ENCODE data around the gene ANKS4B.
"Not testable (repeated sequence)": the region's sequence is repeated elsewhere in the genome, so short reads cannot be mapped to it uniquely, and the experiment has no call there.

The ANKS4B gene

DNA sequence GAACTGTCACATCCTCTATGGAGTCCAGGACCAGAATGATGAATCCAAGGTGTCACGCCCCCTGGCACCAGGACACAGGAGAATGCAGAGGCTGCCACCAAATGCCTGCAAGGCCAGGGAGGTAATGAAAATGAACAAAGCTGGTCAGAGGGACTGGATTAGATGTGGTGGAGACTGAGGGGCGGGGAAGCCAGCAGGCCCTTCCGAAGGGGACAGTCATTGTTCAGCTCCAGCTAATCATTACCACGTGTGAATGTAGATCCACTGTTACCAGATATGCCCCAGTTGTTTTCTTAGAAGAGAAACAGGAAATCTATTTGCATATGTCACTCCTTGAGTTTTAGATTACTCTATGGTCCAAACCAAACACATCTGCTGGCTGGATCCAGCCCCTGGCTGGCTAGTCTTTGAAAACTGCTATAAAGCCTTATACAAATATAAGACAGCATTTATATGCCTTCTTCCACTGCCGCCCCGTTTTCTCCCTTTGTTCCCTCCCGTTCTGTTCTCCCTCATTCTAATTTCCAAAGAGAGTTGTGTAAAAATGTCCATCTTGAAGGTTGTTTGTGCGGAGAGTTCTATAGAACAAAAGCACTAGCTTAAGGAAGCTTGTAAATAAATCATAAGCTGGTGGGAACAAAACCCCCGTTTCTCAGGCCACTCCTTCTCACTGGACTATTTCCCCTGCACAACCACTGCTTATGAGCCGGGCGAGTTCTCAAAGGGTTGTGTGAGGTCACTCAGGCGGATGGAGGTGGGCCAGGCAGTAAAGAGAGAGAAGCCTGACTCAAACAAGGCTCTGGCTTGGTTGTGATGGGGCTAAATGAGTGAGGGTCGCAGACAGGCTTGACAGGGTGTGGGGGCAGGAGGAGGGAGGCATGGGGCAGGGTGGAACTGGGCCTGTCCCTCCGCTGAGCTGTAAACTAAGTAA is 30.4 kb downstream of the ANKS4B start:
- peak; percentile 75 for DNase-seq

DNA sequence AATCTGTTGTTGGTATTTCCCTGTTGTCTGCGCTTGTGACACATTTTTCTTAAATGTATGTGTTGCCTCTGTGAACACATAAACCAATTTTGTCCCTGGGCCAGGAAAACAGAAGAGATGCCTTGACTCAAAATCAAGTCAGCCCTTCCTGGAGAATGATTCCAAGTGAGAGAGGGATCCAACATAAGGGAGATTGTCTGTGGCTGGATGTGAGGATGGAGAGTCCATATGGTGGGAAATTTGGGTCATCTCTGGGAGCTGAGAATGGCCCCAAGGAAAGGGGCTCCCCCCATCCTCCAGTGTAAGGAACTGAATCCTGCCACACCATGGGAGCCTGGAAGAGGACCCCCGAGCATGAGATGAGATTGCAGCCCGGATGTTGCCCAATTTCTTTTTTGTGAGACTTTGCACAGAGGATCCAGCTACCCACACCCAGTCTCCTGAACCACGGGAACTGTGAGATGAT is 31.1 kb downstream of the ANKS4B start:
- DNase-seq, result no peak

DNA sequence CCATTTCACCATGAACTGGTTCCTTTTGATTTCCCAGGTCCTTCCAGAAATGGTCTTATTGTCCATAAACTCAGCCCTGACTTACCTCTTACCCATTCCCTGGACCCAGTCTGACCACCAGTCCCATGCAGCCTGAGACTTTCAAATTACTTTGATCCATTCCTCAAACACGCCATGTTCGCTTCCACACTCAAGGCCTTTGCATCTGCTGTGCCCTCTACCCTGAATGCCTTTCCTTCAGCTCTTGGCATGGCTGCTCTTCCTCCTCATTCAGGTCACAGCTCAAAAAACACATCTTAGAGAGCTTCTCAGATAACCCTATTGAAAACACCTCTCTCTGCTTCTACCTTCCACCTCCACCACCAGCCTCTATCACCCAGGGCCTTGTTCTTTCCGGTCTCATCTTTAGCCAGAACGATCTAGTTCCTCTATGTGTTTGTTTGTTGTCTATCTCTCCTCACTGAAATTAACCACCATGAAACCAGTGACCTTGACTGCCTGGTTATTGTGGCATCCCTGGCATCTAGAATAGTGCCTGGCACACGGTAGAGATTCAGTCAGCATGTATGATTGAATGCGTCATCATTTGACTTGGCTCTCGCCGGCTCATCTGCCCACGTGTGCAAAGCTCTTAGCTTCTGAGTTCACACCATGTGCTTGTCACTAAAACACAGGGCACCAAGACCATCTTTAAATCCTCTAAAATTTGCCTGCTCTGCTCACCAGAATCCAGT is 31.8 kb downstream of the ANKS4B start:
- DNase-seq, result no peak

DNA sequence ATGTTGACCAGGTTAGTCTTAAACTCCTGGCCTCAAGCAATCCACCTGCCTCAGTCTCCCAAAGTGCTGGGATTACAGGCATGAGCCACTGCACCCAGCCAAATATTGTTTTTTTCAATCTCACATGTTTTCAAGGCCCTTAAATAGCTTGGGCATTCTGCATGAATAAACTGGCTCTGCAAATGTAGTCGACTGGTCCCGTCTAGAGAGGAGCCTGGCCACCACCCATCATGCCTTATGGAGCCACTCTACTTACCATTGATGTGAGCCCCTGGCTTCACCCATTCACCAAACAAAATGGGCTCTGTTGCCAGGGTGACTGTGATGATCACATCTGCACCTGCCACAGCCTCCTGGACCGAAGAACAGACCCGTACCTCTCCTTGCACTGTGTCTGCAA is 33.8 kb downstream of the ANKS4B start:
- no peak for DNase-seq

DNA sequence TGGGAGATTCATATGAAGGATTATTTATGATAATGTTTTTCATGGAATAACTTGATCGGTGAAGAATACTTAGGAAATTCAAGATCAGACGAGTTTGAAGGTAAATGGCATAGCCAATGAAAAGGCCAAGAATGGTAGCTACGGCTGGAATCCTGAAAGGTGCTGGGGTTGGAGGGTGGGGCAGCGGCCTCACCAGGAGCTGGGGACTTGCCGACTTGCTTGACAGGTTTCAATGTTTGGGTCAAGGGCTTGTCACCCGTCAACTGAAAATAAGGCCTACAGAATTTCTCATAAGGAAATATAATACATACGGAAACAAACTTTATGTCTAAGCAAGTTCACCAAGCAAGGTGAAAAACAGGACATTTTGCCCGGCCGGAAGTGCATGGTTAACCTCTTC is 34.7 kb downstream of the ANKS4B start:
- no peak for DNase-seq

DNA sequence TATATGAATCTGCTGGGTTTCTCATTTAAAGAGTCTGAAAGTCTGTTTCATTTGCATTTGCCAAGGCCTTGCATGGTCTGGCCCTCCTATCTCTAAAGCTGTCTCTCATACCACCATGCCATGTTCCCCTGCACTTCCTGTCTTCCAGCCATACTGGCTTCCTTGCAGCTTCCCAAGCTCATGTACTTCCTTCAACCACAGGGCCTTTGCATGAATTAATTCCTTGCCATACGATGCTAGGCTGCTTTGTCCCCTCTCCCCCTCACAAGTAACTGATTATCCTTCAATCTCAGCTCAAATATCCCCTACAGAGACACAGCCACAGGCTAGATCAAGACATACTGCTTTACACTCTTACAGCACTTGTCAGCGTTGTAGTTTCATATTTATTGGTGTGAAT is 38.8 kb downstream of the ANKS4B start:
- DNase-seq, result no peak

DNA sequence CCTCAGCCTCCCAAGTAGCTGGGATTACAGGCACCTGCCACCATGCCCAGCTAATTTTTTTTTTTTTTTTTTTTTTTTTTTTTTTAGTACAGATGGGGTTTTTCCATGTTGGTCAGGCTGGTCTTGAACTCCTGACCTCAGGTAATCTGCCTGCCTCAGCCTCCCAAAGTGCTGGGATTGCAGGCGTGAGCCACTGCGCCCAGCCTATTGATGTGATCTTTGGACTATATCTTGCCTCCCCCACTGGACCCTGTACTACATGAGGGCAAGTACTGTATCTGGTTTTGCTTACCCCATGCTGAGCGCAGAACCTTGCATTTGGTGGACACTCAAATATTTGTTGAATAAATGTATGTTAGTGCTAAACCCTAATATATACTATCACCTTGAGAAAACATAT is 39.3 kb downstream of the ANKS4B start:
- not testable (repeated sequence) for DNase-seq

DNA sequence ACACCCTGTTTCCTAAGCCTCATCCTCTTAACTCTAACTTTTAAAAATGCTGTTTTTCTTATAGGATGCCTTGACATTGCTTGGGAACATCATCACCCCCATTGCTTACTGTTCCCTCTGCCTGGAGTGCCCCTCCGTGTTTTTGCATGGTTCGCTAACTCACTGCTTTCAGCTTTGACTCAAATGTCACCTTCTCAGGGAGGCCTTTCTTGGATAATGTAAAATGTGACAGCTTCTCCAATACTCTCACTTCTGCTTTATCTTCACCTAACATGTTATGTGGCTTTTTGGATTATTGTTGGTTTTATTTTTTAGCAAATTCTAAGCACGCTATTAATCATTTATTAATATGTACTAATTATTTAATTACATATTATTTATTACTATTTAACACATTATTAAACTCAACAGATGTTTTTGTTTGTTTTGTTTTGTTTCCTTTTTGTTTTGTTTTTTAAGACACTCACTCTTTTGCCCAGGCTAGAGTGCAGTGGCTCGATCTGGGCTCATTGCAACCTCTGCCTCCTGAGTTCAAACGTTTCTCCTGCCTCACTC is 40.8 kb downstream of the ANKS4B start:
- DNase-seq, result peak; percentile 11

DNA sequence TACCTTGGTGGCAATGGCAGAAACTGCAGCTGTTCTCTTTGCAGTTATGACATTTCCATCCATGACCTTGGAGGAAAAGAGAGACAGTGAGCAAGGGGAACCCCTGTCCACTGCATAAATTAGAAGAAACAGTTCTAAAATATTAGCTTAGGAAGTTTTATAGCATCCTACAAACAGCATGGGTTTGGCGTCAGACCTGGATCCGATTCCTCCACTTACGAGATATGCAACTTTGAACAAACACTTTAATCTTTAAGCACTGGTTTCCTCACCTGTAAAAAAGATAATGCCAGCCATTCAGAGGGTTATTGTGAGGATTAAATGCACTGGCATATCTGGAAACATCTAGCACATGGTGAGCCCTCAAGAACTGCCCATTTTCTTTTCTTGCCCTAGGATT is 42.0 kb downstream of the ANKS4B start:
- no peak for DNase-seq

DNA sequence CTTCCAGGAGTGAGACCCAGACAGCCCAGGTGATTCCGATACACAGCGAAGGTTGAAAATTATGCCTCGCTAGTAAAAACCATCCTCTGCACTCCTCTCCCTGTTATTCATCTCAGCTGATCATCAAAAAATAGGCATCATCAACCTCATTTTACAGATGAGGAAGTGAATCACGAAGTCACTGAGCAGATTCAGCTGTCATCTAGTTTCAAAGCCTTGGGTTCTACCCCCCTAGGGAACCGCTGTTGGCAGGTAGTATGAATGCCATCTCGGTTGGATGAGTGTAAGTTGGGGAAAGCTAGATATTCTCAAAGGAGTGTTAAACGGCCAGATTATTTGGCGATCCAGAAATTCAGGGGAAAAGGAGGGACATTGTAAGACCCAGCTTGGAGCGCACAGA is 42.6 kb downstream of the ANKS4B start:
- DNase-seq, result no peak

DNA sequence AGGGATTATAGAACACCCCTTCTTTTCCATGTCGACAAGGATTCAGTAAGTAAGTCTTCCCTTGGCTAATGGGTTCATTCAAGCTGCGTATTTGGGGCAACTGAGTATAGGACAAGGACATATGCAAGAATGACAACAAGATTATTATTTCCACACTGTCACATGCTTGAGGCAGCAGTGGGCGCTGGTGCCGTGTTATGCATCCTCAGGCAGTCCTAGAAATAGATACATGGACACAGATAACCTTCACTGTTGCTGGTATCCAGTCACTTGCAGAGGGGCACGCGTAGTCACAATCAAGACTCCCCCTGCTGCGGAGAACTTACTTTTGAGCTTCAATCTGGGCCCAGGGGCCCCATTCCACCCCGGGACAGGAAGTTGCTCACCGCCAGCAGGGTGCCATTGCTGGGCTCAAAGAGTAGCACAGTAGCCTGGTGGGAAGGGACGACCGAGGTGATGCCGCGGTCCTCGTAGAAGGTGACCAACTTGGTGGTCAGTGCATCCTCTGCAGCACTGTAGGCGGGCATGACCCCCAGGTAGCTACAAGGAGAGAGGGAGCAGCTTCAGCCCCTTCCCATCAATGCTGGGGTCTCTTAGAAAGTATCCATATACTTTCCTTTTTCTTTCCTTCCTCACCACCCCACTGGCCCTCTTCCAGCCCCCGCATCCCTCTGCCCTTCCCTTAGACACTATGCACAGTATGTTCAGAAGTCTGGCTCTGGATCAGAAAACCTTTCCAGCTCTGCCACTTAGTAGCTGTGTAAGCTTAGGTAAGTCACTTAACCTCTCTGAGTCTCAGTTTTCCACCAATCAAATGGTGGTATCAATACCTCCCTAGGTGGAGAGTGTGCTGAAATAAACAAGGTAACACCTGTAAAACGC is 43.8 kb downstream of the ANKS4B start:
- no peak for DNase-seq

DNA sequence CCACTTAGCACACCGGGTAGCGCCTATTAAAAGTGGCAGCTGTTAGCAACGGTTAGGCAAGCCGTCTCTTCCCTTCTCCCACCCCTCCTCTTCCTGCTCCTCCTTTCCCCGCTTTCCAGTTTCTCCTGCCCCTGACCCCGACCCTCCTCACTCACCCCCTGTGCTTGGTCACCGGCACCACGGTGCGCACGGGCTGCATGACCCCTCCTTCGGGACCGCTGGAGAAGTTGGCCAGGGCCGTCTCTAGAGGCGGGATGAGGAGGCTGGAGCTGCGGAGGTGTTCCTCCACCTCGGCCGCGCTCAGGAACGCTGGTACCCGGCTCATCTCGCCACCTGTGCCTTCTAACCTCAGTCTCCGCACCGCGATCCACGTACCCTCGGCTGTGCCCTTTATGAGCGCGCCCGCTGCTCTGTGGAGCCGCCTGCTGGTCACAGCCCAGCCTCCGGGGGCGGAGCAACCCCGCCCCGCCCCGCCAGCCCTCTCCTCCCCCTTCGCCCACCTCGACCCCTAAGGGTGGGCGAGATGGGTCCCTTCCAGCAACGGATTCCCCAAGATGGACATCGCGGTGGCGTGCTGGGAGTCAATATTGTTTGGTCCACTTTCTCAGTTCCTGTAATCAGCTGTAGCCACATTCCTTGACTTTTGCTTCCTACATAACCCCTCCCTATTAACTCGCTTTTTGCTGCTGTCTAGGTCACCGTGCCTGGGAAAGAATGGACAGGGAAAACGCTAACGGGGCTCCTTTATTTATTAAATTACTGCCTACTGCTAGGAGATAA is 44.6 kb downstream of the ANKS4B start, which contains the start of gene CRYM:
CRYM (minus strand) TSS at position 364 of the 780 bp plus-strand sequence; CDS start at position 325, 39 bp downstream.
- peak; percentile 87 for DNase-seq

DNA sequence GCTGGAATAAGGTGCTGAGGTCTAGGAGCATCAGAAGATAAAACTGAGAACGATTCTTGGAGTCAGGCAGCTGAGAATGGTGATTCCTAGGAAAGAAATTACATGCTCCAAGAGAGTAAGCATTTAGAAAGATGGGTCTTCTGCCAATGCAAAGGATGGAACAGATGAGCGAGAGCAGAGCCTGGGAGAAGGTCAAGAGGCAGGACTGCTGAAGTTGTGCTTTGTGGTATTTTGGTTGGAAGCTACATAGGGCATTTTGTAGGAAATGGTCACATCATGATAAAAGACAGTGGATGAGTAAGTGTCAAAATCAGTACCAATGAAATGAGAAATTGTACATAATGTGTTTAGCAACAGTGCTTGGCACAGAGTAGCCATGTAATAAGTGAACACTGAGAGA is 46.0 kb downstream of the ANKS4B start:
- no peak for DNase-seq

DNA sequence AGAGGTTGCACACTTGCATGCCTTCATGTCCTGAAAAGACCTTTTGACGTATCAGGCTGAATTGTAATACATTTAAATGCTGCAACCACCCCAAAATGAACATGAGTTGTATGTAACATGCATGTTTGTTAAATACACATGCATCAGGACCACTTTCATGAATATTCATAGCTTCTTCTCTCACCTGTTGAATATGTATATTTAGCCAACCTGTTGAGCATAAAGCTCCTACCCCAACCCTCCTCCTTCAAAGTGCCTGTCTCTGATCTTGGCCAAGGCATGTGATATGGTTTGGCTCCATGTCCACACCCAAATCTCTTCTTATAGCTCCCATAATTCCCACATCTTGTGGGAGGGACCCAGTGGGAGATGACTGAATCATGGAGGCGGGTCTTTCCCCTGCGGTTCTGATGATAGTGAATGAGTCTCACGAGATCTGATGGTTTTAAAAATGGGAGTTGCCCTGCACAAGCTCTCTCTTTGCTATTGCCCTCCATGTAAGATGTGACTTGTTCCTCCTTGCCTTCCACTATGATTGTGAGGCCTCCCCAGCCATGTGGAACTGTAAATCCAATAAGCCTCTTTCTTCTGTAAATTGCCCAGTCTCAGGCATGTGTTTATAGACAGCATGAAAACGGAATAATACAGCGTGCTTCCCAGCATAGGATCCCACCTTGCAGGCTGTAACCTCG is 48.3 kb downstream of the ANKS4B start:
- no peak for DNase-seq

DNA sequence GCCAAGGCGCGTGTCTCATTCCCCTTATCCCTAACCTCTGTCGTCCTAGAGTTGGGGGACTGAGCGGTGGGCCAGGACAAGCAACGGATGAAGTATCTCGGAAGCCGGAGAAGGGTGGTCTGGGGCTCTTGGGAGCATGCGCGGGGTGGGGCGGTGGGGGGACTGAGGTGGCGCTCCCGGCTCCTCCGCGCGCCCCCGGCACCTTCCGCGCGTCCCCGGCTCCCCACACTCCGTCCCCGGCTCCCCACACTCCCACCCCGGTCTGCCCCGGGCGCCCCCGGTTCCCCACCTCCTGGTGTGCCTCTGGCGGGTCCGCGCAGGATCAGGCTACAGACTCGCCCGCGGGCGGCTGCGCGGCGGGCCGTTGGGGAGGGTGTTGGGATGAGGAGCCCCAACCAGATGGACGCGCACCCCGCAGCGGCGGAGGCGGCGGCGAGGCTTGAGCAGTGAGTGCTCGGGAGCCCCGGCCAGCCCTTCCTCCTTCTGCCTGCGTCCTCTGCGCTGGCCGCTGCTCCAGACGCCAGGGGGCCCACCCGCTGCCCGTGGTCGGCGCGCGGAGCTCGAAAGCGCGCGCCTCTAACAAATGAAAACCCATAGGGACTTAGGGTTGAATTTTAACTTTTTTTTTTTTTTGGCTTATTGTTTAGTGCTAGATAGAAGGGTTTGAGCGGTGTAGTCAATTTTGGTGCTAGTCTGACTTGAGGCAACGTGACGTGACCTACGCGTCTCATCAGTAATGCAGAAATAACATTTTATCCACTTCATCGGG is 50.2 kb downstream of the ANKS4B start:
- DNase-seq, result peak; percentile 90

DNA sequence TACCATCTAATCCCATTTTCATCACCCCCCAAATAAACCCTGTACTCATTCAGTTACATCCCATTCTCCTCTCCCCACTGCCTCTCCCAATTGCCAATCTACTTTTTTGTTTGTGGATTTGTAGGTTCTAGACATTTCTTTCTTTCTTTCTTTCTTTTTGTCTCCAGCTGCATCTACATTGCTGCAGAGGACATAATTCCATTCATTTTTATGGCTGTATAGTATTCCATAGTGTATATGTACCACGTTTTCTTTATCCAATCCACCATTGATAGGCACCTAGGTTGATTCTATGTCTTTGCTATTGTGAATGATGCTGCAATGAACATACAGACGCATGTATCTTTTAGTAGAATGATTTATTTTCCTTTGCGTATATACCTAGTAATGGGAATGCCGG is 50.9 kb downstream of the ANKS4B start:
- DNase-seq, result no peak

DNA sequence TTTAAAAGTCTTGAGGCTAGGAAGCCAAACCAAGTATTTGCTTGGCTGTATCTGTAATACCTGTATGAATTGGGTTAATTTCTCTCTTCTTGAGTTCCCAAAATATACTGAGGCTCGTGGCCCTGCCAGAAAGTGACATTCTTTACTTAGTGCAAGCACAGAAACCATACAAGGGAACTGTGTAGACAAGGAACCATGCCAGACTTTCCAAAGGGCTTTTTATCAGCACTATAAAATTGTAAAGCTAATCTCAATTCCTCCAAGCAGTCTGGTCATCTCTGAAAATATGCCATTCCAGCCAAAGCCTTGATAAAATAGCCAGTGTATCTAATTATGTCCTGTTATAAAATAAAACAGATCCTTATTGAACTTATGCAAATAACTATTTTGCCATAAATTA is 51.8 kb downstream of the ANKS4B start:
- no peak for DNase-seq

DNA sequence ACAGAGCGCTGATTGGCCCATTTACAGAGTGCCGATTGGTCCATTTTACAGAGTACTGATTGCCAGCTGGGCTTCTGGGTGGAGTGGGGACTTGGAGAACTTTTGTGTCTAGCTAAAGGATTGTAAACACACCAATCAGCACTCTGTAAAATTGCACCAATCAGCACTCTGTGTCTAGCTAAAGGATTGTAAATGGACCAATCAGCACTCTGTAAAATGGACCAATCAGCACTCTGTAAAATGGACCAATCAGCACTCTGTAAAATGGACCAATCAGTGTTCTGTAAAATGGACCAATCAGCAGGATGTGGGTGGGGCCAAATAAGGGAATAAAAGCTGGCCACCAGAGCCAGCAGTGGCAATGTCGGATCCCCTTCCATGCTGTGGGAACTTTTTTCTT is 56.3 kb downstream of the ANKS4B start:
- DNase-seq, result not testable (repeated sequence)

DNA sequence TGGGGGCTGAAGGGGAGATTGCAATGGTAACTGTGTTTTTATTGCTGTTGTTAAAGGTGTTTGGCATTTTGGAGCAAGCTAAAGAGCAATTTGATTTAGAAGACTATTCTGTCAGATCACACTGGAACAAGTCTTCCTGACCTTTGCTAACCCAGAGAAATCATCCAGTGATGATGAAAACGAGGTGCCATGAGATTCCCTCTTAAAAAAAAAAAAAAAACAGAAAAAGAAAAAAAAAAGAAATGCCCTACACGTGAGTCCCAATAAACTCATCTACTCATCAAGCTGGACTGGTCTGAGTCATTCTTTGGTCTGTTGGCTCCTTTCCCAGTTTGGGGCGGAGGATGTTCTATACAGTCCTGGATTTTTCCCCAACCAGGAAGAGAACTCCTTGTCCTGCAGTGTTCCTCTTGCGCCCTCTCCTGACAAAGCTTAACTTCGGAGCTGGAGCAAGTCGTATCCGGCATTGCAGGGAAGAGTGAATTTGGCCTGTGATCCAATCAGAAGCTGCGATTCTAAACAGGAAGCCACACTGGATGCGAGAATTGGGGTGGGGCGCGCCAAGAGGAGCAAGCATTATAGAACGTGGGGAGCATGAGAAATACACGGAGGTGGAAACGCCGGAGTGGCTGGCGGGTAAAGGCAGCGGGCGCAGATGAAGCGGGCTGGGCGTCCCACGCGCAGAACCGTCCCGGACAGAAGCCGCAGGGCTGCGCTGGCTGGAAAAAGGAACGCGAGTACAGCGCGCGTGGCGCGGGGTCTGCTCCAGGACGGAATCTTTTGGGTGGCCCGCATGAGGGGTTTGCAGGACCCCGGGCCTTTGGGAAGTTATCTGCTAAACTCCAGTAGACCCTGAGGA is 67.0 kb downstream of the ANKS4B start:
- DNase-seq, result peak; percentile 98

Measured in eye (tissue), 1 donor.